ENCODE measurements around the gene TMEM8B. TPM values are rescaled to one million over a fixed set of nuclear protein-coding genes. Genes with fewer than 3 reads are reported as not detected.
A peak's percentile ranks its signal among the peaks of the same experiment; 100 is the strongest.

TMEM8B gene
- total RNA-seq, 1 experiment from 2014 or later, result 3.6 TPM

DNA sequence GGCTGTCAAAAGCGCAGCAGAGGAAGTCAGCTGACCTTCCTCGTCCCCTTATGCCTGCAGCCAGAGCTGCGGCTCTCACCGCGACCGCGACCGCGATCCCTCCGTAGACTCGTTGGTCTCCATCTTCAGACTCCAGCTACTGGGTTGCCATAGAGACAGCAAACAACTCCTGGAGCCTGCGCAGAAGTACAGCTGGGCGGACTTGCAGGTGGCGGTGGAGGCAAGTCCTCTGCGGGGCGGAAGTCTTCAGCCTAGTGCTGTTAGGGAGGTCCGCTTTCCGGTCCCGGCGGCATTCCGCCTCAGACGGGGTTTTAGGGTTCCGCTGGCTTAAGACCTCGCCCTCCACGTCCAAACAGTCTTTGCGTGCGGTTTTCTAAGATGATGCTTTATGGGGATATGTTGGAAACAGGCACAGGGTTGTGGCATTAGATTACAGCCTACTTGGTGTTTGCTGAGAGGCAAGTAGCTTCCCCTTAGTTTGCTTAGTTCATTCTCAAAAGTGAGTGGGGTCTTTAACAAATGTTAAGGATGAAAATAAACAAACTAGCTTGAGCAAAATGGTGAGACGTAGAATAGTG is 16.9 kb upstream of the TMEM8B start, which contains the start of gene SPAG8:
TSS of gene SPAG8 (minus strand) at position 238 of the 578 bp plus-strand sequence. CDS start at position 123, 115 bp downstream.
- peak; percentile 98 for DNase-seq (ENCODE audit: low read depth)

DNA sequence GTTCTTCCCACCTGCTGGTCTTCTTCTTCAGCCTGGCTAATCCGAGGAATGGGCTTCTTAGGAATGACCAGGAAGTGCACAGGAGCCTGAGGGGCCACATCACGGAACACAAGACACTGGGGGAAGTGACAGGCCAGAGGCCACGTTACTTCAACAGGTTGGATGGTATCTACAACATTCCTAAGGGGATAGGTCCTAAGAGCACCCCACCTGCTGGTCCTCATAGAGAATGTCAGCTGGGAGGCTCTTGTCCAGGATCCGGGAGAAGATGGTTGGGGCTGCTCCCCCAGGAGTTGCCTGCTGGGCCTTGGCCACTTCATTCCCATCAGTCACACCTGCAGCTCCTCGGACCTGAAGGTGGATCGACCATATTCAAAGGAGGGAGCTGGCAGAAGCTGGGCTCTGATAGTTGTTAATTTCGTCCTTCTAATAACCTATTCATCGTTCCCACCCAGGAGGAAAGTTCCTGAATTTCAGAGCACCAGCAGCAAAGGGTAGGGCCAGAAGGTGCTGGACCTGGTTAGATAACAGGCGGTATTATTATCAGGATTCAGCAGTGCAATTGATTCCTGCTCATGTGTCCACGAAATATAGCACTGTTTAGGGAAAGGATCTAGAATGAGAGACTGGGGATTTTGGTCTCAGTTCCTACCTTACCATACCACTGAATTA is 15.5 kb upstream of the TMEM8B start:
- DNase-seq (ENCODE audit: low read depth), result peak; percentile 37

DNA sequence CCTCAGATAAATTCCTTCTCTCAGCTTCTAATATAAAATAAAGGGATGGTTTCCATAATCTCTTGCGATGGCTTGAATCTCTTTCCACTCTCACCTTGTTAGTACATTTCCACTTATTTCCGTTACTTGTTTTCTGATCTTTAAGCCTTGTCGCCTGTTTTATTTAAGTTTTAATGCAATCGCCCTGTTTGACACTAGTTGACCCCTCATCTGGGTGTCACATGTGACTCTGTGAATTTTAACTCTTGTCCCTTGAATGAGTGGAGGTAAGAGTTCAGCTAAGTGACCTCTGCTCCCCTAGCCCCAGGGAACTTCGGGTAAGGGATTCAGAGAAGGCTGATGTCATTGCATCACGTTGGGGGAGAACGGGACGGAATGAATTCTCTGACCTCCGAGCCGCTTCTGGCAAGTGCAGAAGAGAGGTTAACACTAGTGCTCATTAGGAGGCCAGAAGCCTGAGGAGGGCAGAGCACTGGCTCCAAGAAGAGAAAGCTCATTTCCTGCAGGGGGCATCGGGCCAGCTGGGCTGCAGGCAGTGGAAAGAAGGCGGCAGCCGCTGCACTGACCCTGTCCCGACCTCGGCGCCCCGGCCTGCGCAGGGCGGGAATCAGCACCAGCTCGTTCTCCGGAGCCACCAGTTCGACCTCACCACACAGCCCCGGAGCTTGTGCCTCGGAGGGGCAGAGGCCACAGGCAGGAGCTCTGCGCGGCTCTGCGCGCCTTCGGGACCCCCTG is 14.8 kb upstream of the TMEM8B start:
- peak; percentile 78 for DNase-seq (ENCODE audit: low read depth)

DNA sequence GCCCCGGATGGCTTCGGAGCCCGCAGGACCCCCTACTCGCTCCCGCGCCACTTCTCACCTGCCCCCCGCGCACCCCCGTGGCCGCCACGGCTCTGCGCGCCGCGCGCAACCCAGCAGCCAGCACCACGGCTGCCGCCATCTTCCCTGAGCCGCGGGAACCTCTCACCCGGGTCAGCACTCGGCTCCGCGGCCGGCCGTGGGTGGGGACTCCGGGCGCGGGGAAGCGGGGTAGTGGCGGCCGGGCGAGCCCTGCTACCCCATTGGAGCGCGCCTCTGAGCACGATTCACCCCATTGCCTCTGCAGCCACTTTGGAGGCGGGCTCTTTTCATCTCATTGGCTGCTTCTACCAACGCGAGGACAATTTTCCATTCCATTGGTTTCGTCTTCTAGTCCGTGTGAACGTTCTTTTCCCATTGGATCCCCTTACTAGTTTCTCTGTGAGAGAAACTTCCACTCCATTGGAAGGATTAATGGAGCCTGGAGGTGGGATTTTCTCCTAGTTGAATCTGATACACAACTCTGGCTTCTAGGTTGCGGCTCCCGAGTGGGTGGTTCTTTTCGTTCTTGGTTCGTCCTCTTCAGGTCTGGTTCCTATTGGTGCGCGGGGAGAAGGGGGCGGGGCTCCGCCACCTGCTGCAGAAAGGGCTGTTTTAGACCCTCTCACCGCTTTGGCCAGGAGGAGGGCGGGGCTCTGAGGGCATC is 14.0 kb upstream of the TMEM8B start, which contains the start of gene HINT2:
TSS of gene HINT2 (minus strand) at position 202 of the 703 bp plus-strand sequence. CDS start at position 139, 63 bp downstream.
- DNase-seq (ENCODE audit: low read depth), result peak; percentile 100

DNA sequence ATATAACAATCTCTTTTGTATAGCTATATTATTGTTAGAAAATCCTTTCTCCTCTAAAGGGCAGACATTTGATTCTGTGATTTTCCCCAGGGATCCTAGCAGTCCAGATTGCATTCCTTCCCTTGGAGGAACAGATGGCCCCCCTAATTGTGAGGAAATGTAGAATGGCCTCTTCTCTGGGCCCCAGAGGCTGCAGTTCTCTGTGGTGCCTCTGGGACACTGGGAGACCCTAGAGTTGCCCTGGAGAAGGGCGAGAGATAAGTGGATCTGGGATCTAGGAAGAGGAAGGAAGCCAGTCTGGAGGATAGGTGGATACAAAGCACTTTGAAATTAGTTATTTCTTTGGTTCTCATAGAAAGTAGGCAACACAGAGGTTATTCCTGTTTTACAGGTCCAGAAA is 12.3 kb upstream of the TMEM8B start:
- peak; percentile 30 for DNase-seq (ENCODE audit: low read depth)

DNA sequence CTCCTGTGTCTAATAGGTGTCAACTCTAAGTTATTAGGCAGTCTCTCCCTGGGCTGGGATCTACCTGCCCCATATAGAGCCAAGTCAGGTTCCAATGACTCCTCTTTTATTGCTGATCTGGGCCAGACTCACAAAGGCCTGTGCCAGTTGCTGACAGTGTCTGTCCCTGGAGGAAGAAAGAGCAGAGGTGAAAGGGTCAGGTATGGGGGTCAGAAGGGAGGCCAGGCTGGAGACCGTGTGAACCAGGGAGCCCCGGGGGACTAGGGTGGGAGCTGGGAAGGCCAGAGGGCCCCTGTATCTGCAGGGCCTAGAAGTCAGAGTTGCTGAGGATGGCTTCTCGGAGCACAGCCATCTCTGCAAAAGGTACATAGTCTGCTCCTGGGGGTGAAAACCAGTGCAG is 10.7 kb upstream of the TMEM8B start:
- no peak for DNase-seq (ENCODE audit: low read depth)

DNA sequence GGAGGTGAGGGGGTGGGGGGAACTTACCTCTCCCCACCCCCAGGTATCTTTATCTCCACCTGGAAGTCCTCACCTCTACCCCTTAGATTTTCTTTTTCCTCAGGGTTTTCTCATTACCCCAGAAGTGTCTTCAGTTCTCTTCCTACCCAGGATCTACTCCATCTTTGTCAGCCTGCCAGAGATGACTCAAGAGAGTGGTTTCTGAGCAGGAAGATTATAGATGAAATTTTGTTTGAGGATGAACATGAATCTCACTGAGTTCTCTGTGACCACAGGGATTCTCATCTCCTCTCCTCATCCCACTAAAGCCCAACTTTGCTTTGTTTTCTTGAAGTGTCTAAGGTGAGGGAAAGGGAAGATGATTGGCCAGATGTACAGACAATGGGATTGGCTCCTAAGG is 9.0 kb upstream of the TMEM8B start:
- DNase-seq (ENCODE audit: low read depth), result peak; percentile 77

DNA sequence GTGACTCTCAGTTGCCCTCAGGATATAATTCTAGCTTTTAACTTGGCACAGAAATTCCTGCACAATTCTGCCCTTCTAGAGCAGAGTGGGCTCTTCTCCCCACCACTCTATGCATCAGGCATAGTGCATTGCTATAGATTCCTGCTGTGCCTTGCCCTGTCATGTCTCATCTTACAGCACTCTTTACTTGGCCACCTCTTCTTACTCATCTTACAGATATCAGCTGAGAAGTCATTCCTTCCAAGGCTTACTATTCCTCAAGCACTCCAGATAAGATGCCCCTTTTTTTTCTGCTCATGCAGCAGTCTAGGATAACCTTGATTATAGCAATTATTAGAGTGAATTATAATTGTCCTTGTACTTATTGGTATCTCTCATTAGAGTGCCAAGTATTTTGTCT is 6.1 kb upstream of the TMEM8B start:
- DNase-seq (ENCODE audit: low read depth), result no peak

DNA sequence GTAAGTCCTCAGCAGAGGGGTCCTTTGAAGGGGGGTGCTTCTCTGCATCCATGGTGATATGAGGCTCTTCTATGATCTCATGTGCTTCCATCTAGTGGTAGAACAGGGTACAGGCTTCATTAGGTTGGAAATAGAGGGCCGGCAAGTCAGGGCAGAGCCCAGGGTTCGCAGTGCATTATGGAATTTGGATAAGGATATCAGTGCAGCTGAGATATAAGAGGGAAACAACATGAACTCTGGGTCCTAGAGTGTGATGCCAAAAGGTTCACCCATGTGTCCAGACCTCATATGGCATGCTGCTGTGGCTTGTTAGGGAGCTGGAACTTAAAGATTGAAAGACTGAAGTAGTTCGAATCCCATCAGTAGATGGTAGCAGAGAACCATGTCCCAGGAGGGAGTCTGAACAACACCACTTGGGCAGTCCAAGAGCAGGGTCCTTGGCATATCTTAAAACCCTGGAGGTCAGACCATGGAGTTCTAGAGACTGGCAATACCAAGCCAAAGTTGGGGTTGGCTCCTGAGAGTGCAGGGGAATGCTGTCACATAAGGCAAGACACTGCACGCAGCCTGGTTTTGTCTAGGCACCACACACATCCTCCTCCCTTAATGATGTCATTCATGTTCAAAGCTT is 2.8 kb upstream of the TMEM8B start:
- DNase-seq (ENCODE audit: low read depth), result peak; percentile 79

DNA sequence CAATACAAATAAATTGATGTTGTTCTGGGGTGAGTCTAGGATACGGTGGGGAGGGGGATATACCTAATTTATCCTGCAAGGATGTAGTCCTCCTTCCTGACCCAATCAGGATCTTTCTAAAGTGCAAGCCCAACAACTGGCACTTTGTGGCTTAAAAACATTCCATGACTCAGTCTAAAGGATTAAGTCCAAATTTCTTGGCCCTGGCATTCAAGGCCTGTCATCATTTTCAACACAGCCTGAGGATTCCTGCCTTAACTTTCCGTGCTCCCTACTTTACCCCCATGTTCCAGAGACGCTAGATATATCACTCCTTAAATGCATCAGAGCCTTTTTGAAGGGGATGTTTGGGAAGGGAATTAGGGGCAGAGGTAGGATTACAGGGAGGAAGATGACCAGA is 1.5 kb upstream of the TMEM8B start:
- DNase-seq (ENCODE audit: low read depth), result peak; percentile 81

DNA sequence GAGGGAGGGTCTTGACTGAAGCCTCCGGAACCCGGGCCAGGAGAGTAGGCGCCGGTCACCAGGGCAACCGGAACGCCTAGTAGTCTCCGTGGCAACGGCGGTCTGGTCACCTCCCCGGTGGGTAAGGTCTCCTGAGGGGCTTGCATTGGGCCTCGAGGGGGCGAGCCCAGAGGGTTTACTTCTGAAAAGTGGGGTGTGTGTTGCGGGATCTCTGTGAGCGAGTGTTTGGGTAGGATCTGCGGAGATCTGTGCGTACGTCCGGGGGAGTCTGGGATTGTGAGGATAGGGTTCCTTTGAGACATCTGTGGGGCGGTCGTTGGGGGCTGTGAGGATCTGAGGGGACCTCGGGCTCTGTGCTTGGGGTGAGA is 328 bp upstream of the TMEM8B start, which contains the start of gene FAM221B:
TSS of gene FAM221B (minus strand) at position 17 of the 368 bp plus-strand sequence. CDS start 2,571 bp downstream, outside the sequence.
- no peak for DNase-seq (ENCODE audit: low read depth)

DNA sequence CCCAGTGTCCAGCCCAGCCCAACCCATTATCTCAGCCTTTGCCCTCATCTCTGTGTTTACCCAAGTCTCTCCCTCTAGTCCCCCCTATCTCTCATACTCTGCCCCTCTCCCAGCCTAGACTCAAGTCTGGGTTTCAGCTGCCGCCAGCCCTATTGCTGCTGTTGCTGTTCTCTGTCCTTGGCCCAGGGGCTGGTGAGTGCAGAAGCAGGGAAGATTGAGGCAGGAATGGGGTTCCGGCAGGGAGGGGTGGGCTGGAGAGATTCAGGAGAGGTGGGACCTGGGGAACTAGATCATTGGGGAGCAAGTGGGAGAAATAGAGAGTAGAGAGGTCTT is 702 bp downstream of the TMEM8B start:
- no peak for DNase-seq (ENCODE audit: low read depth)

DNA sequence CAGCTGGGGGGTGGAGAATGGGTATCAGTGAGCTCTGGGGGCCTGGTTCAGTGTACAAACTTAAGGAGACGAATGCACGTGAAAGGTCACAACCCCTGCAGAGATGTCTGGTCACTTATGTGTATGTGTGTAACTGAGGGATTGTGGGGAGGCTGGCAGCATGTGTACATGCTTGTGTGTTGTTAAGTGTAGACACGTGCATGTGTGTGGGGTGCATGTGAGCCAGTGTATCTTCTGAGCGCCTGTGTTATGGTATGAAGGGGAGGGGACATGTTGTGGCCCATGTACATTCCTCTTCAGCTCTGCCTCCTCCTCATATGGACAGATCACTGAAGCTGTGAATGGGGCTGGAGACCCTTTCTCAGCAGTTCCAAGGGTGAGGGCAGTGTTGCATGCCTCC is 2.0 kb downstream of the TMEM8B start:
- no peak for DNase-seq (ENCODE audit: low read depth)

DNA sequence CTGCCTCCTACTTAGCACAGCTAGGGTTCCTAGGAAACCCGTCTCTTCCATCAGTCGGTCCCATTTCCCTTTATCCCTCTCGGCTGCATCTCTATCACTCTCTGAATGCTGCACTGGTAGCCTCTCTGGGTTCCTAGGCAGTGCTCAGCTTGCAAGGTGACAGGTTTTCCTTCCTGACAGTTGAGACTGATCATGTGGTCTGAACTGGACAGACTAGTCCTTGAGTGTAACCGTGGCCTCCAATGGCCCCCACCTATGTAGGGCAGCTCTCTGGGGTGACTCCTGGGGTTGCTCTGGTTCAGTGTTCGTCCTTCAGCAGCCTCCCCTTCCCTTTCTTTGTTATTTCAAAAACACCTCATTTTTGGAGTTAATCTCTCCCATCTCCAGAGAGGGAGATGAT is 3.8 kb downstream of the TMEM8B start:
- DNase-seq (ENCODE audit: low read depth), result no peak

DNA sequence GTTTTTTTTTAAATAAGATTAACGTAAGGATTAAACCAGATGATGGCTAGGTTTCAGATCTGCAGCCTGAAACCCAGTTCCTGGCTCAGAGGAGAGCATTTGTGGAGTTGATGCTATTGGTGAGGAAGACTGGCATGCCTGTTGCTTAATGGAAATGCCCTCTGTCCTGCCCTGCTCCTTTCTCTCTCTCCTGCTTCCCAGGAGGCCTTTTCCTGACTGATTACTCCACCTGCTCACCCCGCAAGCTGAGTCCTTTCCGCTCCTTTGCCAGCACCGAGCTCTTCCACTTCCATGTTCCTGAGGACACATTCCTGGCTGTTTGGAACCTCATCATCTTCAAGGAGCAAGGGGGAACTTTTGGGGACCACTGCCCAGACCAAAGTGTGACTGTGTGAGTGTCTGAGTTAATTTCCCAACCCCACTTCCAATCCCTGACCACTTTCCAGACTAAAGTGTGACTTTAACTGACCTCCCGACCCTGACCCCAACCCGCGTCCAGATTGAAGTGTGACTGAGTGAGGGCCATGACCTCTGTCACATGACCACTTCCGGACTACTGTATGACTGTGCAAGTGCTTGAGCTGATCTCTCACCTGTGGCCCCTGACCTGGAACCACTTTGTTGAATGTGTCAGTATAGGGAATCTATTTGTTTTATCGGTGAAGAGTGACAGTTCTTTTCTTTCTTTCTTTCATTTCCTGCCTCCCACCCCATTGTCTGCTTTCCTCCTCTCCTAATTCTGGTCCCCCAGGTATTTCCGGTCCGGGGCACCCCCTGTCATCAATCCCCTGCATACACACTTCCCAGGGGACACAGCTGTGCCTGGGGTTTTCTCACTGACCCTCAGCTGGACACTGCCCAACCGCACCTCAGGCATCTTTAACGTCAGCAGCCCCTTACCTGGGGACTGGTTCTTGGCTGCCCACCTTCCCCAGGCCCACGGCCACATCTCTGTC is 5.5 kb downstream of the TMEM8B start:
- no peak for DNase-seq (ENCODE audit: low read depth)

DNA sequence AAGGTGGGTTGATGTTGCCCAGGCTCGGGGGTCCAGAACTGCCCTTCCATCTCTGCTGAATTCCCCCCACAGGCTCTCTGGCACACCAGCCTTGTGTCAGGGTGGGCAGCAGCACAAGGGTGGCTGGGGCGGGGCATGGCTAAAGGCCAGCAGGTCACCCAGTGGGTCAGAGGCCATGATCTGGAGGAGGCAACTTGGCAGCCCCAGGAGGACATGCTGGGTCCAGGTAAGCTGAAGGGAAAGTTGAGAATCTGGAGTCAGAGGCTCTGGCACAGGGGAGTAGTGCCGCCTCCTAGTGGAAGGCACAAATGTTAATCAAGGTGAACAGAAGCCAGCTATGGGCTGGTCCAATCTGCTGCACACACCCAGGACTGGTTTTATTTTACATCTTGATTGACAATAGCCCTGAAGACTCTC is 6.2 kb downstream of the TMEM8B start:
- DNase-seq (ENCODE audit: low read depth), result no peak

DNA sequence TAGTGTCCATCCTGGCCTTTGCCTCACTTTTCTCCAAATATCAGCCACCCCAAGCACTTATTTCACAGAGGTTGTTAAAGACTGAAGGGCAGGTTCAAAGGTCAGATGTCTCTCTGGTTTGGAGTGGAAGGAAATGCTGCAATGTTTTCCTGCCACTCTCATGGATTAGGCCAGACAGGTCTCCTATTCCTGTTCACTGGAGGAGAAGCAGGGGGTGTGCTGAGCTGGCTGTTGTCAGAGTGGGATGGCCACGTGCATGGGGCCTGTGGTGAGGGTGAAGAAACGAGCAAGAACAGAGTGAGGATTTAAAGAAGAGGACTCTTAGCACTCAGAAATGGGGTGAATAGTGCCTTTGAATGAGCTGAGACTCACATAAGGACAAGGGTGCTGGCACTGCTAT is 6.7 kb downstream of the TMEM8B start:
- DNase-seq (ENCODE audit: low read depth), result no peak

DNA sequence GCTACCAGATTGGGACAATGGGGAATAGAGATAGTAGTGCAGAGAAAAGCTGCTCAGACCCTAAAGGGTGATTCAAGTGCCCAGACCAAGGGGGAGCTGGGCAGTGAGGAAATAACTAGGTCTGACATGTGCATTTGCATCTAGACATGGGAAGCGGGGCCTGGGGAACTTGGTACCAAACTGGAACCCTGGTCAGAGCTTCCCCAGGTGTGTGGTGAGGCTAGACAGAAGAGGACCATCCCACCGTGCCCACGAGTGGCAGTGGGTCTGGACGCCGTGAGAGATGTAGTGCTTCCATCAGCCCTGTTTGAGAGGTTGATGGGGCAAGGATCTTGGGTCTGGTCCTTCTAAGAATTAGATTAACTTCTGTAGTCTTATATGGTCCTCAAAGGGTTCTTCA is 7.6 kb downstream of the TMEM8B start:
- no peak for DNase-seq (ENCODE audit: low read depth)

DNA sequence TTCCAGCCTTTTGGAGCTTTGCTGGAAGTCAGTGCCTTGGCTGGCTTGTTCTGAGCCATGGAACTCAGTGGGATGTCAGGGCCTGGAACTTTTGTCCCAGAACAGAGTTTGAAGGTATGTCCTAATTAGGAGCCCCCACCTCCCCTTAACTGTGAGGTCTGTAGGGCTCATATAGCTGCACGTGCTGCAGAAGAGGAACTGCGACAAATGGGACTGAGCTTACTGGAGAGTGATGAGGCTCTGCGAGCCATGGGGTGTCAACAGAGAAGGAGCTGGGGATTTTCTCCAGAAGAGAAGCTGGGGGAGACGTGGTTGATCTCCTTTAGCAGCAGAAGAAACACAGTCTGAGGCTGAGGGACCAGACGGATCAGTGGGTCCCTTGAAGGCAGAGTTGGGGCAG is 10.9 kb downstream of the TMEM8B start:
- DNase-seq (ENCODE audit: low read depth), result no peak

DNA sequence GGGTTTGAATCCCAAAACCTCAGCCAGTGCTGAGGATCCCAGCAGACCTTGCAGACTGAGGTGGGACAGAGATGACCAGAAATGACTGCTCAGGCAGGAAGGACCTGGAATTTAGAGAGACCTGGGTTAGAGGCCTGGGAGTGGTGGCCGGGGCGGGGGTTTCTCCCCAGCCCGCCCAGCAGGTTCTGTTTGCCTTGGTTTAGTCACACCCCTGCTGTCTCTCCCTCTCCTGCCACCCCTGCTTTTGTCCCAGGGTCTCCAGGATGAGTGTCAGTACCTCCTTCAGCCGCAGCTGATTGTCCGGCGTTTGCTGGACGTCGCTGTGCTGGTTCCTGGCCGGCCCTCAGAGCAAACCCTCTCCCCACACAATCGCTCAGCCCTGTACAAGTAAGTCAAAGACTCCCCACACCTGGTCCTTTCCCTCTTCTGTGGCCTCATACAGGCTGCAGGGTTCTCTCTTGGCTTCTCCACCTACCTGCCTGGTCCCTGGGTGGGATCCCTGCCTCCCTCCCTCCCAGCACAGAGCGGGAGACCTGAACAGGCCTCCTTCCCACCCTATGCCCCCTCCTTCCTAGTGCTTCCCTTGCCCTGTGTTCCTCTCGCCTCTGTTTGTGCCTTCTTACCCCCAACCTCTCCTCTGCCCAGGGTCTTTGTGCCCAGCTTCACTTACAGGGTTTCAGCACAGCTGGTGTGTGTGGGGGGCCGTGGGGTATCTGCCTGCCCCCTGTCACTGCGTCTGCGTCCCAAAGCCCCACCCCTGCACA is 12.0 kb downstream of the TMEM8B start:
- no peak for DNase-seq (ENCODE audit: low read depth)
